NCI-H2171 treated with DMSO at 0.1 percent for 48 hours (cell line): ENCODE results near the gene TMCC2.

Experiments used
- DNase-seq: peaks from one replicate; lab custom pipeline; 2025; lab: John Stamatoyannopoulos, UW

TMCC2 gene

GRCh38 chr1:205304046-205304694, 76.4 kb downstream of the TMCC2 start:
- no peak for DNase-seq

DNA sequence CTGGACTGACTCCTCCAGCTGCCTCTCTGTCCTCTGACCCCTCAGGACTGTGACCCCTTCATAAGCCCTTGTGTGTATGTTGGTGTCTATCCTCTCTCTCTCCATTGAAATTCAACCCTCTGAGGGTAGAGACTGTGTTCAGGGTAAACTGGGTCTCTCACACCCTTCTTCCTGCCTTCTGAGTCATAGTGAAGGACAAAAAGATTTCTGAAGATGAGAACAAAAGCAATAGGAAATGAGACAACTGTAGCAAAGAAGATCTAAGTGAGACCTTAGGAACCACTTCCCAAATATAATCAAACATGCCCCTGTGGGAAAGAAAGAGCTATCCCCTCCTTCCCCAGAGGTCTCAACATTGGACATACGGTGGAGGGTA, 76.9 kb downstream of the TMCC2 start:
- DNase-seq, result no peak

- DNase-seq, result no peak
Observed at GRCh38 chr1:205306929-205307566, 79.3 kb downstream of the TMCC2 start.

DNA sequence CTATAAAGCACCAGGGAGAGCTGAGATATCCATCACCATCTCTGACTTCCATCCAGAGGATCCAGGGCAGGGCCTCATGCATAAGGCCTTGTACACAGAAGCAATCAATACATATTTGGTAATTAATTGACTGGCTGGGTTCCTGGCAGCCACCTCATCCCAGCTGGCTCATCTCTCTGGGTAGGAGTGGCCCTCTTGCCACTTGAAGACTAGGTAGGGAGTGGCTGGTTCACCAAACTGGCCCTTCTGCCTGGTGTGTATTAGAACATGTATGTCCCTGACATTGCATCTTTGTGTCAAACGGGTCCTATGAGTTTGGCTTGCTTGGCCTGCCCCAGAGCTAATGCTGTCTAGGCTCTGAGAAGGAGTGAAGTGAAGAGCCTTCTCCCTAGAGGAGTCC, 82.0 kb downstream of the TMCC2 start:
- DNase-seq, result no peak

GRCh38 chr1:205310976-205311704, 83.4 kb downstream of the TMCC2 start:
- DNase-seq, result no peak

DNA sequence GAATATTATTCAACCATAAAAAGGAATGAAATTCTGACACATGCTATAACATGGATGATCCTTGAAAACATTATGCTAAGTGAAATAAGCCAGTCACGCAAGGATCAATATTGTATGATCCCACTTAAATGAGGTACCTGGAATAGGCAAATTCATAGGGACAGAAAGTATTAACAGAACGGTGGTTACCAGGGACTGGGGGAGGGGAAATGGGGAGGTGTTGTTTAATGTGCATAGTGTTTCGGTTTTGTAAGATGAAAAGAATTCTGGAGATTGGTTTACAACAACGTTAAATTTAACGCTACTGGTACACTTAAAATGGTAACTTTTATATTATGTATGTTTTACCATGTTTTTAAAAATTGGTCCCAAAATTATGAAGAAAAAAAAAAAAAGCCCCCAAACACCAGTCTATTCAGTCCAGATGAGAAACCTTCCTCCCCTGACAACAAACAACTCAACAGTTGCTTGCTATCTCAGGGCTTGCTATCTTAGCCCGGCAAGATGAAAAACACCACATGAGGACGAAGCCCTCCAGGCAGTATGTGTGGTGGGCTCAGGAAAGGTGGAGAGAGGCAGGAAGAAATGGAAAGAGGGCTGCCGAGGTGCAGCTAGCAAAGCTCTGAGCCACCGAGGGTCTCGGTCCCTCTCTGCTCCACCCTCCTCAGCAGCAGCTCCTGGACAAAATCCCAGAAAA, 85.3 kb downstream of the TMCC2 start:
- no peak for DNase-seq

- DNase-seq, result peak; percentile 39
Observed at GRCh38 chr1:205313563-205314308, 86.0 kb downstream of the TMCC2 start.

DNA sequence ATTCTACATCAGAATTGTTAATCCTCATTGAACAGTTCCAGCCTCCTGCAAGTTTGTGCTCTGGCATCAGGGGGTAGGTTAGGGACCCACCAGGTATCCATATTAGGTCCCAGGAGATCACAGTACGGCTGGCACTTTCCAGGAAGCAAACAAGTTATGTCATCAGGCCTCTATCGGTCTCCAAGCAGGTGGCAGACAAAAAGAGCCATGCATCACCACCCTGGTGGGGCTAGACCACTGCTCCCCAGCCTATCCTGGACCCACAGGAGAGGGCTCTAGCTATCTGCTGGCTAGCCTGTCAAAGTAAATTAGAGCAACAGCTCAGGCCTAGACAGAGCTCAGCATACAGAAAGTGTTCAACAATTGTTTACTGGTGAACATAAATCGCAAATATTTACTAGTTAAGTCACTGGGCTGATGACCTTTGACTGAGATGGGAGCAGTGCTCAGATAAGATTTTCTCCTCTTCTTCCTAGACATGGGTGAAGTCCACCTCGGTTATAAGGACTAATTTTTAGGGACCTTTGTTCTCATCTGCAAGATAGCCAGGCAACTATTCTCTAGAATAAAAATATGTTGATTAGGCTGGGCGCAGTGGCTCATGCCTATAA, 87.4 kb downstream of the TMCC2 start:
- DNase-seq, result peak; percentile 8

GRCh38 chr1:205316161-205316566, 88.4 kb downstream of the TMCC2 start:
- no peak for DNase-seq

GRCh38 chr1:205317311-205317917, 89.7 kb downstream of the TMCC2 start:
- no peak for DNase-seq

GRCh38 chr1:205318231-205318991, 90.7 kb downstream of the TMCC2 start:
- DNase-seq, result peak; percentile 10

DNA sequence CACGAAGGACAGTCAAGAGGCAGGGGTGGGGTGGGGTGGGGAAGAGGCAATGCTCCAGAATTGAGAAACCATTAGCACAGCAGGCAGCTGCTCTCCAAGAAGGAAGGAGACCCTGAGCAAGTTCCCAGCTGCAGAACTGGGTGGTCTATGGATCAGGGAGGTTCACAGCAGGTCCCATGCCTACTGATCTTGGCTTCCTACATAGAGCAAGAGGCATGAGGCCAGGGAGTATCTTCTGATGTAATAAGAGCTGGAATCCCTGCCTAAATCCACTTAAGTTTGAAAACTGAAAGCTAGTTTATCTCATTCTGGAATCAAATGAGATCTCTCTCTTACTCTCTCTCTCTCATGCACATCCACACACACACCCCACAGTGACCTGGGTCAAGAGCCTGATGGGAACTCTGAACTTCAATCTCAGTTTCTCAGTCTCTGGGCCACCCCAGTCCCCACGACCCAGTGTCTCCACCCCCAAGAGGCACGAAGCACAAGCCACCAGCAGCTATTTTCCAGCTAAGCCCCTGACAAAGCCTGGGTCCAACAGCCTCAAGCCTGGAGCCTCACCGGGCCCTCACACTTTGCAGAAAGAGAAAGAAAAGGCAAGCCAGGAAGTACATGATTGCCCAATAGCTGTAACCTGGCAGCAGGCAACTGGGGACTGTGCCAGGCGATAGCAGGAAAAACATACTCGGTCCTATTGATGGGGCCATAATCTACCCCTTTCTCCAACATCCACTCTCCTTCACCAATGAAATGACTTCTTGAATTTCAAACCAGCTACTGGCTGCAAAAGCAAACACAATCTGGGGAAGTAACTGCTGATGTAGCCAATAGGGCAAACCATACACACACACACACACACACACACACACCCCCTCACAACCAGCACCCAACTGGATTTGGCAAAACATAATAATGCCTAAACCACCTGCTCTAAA, 91.6 kb downstream of the TMCC2 start:
- DNase-seq, result peak; percentile 6

- peak; percentile 86 for DNase-seq
Observed at GRCh38 chr1:205321162-205321958, 93.6 kb downstream of the TMCC2 start, which contains the start of gene NUAK2. TSS of gene NUAK2 (minus strand) at chr1:205321745. CDS start at chr1:205321628, 117 bp downstream.

GRCh38 chr1:205321959-205322283, 94.2 kb downstream of the TMCC2 start:
- no peak for DNase-seq
